Left ventricle myocardium inferior (tissue), 1 donor: ENCODE measurements around the gene ANKS1B. TPM values are rescaled to one million over a fixed set of nuclear protein-coding genes. Genes with fewer than 3 reads are reported as not detected.

Experiments
- DNase-seq: peaks from one replicate; pipeline ENCODE4 v3.0.0-alpha.2; 2020
- H3K27ac ChIP-seq: fragments of 200-600 bp; replicated peaks from 2 replicates; pipeline ENCODE4 v1.8.0; 2021
- H3K27me3 ChIP-seq: fragments of 200-600 bp; 2 replicates; pipeline ENCODE4 v1.8.0; 2021; ENCODE audit warnings: low read depth
- H3K36me3 ChIP-seq: fragments of 200-600 bp; 2 replicates; pipeline ENCODE4 v1.8.0; 2021
- H3K4me1 ChIP-seq: fragments of 200-600 bp; 2 replicates; pipeline ENCODE4 v1.8.0; 2021
- H3K4me3 ChIP-seq: fragments of 200-600 bp; 2 replicates; pipeline ENCODE4 v1.8.0; 2021; ENCODE audit warnings: mild to moderate bottlenecking, moderate library complexity
- H3K9me3 ChIP-seq: fragments of 200-600 bp; replicated peaks from 2 replicates; pipeline ENCODE4 v1.8.0; 2021
- CTCF ChIP-seq: fragments of 200-600 bp; IDR thresholded peaks from 2 replicates; pipeline ENCODE4 v1.8.0; 2021; ENCODE audit warnings: antibody characterized with exemption, mild to moderate bottlenecking, borderline replicate concordance
- intact Hi-C: fragments of 100-400 bp; cut with micrococcal nuclease; formaldehyde crosslinking; loops from one replicate; pipeline ENCODE4 v1.11.0; 2022
- total RNA-seq: library from RNA; stranded (reverse); fragmentation: NEBNext Ultra II Directional; extraction: Animal tissue kit (Norgen Biotek cat#: 25700); gene quantifications from one replicate; pipeline ENCODE4 v1.2.1, GENCODE V29; 2021
- donor health status: DM: no; HTN: yes; CAD: no; lungs with severe emphysema.

The ANKS1B gene
- total RNA-seq, 1 donor from 2014 or later = 1.6 TPM

- TF ChIP-seq CTCF = no peak
- intact Hi-C loops = no loop called here
- Histone ChIP-seq H3K9me3 (peaks cover 2% of the 10 kb centered on the region), H3K36me3 (no peaks in the 10 kb centered on the region), H3K27ac (no peak overlapping the region), H3K27me3 (no peaks in the 10 kb centered on the region), H3K4me1 (no peaks in the 10 kb centered on the region), H3K4me3 (no peak overlapping the region)
- no peak for DNase-seq
These were observed 109.7 kb downstream of the ANKS1B start for GRCh38 chr12:99875081-99875480.

- Histone ChIP-seq H3K9me3 (peaks cover 6% of the 10 kb centered on the region), H3K27me3 (no peaks in the 10 kb centered on the region), H3K27ac (no peak overlapping the region), H3K36me3 (no peaks in the 10 kb centered on the region), H3K4me1 (no peaks in the 10 kb centered on the region), H3K4me3 (no peak overlapping the region)
- no peak for TF ChIP-seq CTCF
- no peak for DNase-seq
- intact Hi-C loops = no loop called here
These were observed 114.7 kb downstream of the ANKS1B start for GRCh38 chr12:99870085-99870484.

GRCh38 chr12:99861731-99862130 lies 123.0 kb downstream of the ANKS1B start:
- TF ChIP-seq CTCF = no peak
- Histone ChIP-seq H3K27me3 (no peaks in the 10 kb centered on the region), H3K4me1 (no peaks in the 10 kb centered on the region), H3K4me3 (no peak overlapping the region), H3K36me3 (no peaks in the 10 kb centered on the region), H3K9me3 (no peaks in the 10 kb centered on the region), H3K27ac (no peak overlapping the region)
- no peak for DNase-seq
- intact Hi-C loops = no loop called here

- H3K27me3 ChIP-seq = no peaks in the 10 kb centered on the region
- DNase-seq = no peak
- H3K9me3 ChIP-seq = peaks cover 21% of the 10 kb centered on the region
- H3K36me3 ChIP-seq = no peaks in the 10 kb centered on the region
- H3K4me3 ChIP-seq = no peak overlapping the region
- H3K27ac ChIP-seq = no peak overlapping the region
- no peak for TF ChIP-seq CTCF
- intact Hi-C loops = no loop called here
- H3K4me1 ChIP-seq = no peaks in the 10 kb centered on the region
These were observed 125.6 kb downstream of the ANKS1B start for GRCh38 chr12:99859126-99859525.

- Histone ChIP-seq H3K4me3 (no peak overlapping the region), H3K9me3 (peaks cover 36% of the 10 kb centered on the region), H3K27ac (no peak overlapping the region), H3K27me3 (no peaks in the 10 kb centered on the region), H3K4me1 (no peaks in the 10 kb centered on the region), H3K36me3 (no peaks in the 10 kb centered on the region)
- DNase-seq = no peak
- intact Hi-C loops = no loop called here
- no peak for TF ChIP-seq CTCF
These were observed 132.1 kb downstream of the ANKS1B start for GRCh38 chr12:99852666-99853065.

GRCh38 chr12:99847936-99848335 lies 136.8 kb downstream of the ANKS1B start:
- TF ChIP-seq CTCF = no peak
- no peaks in the 10 kb centered on the region for H3K27me3 ChIP-seq
- H3K27ac ChIP-seq = no peak overlapping the region
- no peaks in the 10 kb centered on the region for H3K4me1 ChIP-seq
- peaks cover 20% of the 10 kb centered on the region for H3K9me3 ChIP-seq
- H3K36me3 ChIP-seq = no peaks in the 10 kb centered on the region
- no peak for DNase-seq
- intact Hi-C loops = no loop called here
- no peak overlapping the region for H3K4me3 ChIP-seq
